Naive thymus-derived CD4-positive, alpha-beta T cell (primary cell): ENCODE results near the gene GATAD2B. TPM values are rescaled to one million over a fixed set of nuclear protein-coding genes. Genes with fewer than 3 reads are reported as not detected.
A peak's percentile ranks its signal among the peaks of the same experiment; 100 is the strongest.

Experiments used
- ATAC-seq: fragments of 150-1000 bp; cut with Tn5 transposase; 2 replicates; pipeline ENCODE4 v1.10.0; 2021; ENCODE audit warnings: mild to moderate bottlenecking, moderate library complexity
- CTCF ChIA-PET: fragments of 350-600 bp; sonication (Branson Sonifier 250); formaldehyde crosslinking; loops from one replicate; lab custom pipeline; 2021; ENCODE audit warnings: antibody characterized with exemption; lab: Charles Lee
- POLR2A ChIA-PET: fragments of 350-600 bp; sonication (Branson Sonifier 250); formaldehyde crosslinking; loops from one replicate; lab custom pipeline; 2021; ENCODE audit warnings: antibody characterized with exemption, inconsistent platforms; lab: Charles Lee
- DNase-seq, 9 donors: peaks; one replicate each; pipeline versions ENCODE4 v3.0.0 to v3.0.0-alpha.2; 2020 to 2022; ENCODE audit warnings: mixed read lengths in 1 of 9
- H3K27ac ChIP-seq: one replicate; pipeline ENCODE4 v1.7.0; 2013; ENCODE audit warnings: mild to moderate bottlenecking, low read depth, low read length, moderate library complexity
- H3K27me3 ChIP-seq, 2 donors: one replicate each; pipeline ENCODE4 v1.7.0; 2013; ENCODE audit warnings: low read length in 2 of 2, mild to moderate bottlenecking in 2 of 2, moderate library complexity in 2 of 2; ENCODE audit not compliant: control insufficient read depth in 2 of 2, insufficient read depth in 2 of 2
- H3K36me3 ChIP-seq, 3 experiments: 1 replicate in 2 of 3; 2 replicates in 1 of 3; pipeline ENCODE4 v1.7.0; 2013; ENCODE audit warnings: low read length in 3 of 3, mild to moderate bottlenecking in 3 of 3, moderate library complexity in 1 of 3; ENCODE audit not compliant: insufficient read depth in 3 of 3, control insufficient read depth in 2 of 3
- H3K4me1 ChIP-seq, 2 donors: one replicate each; pipeline ENCODE4 v1.7.0; 2013; ENCODE audit warnings: low read length in 2 of 2, mild to moderate bottlenecking in 2 of 2, moderate library complexity in 1 of 2; ENCODE audit not compliant: control insufficient read depth in 2 of 2, insufficient read depth in 2 of 2
- H3K4me3 ChIP-seq: 2 replicates; pipeline ENCODE4 v1.7.0; 2013; ENCODE audit warnings: mild to moderate bottlenecking, low read length
- H3K9me3 ChIP-seq, 3 experiments: 1 replicate in 2 of 3; 2 replicates in 1 of 3; pipeline ENCODE4 v1.7.0; 2013; ENCODE audit warnings: low read length in 3 of 3; ENCODE audit not compliant: control insufficient read depth in 2 of 3
- H3K27ac Mint-ChIP-seq, 9 donors: one replicate each; pipeline ENCODE4 v1.8.0; 2020 to 2022; ENCODE audit warnings: mixed read lengths in 9 of 9, mild to moderate bottlenecking in 8 of 9, moderate library complexity in 5 of 9, inconsistent platforms in 2 of 9
- H3K27me3 Mint-ChIP-seq, 5 donors: one replicate each; pipeline ENCODE4 v1.8.0; 2021 to 2022; ENCODE audit warnings: mixed read lengths in 5 of 5, mild to moderate bottlenecking in 1 of 5
- H3K36me3 Mint-ChIP-seq, 5 donors: one replicate each; pipeline ENCODE4 v1.8.0; 2020 to 2022; ENCODE audit warnings: mixed read lengths in 5 of 5, mild to moderate bottlenecking in 3 of 5, inconsistent platforms in 1 of 5
- H3K4me1 Mint-ChIP-seq, 7 donors: one replicate each; pipeline ENCODE4 v1.8.0; 2020 to 2022; ENCODE audit warnings: mixed read lengths in 7 of 7, mild to moderate bottlenecking in 3 of 7, inconsistent platforms in 1 of 7
- H3K4me3 Mint-ChIP-seq, 10 donors: one replicate each; pipeline ENCODE4 v1.8.0; 2020 to 2022; ENCODE audit warnings: mild to moderate bottlenecking in 10 of 10, mixed read lengths in 10 of 10, moderate library complexity in 6 of 10, inconsistent platforms in 2 of 10
- H3K9me3 Mint-ChIP-seq, 11 donors: one replicate each; pipeline ENCODE4 v1.8.0; 2020 to 2022; ENCODE audit warnings: mixed read lengths in 11 of 11, mild to moderate bottlenecking in 4 of 11, inconsistent platforms in 1 of 11, moderate library complexity in 1 of 11
- intact Hi-C, 2 donors: fragments of 100-400 bp; cut with micrococcal nuclease; formaldehyde crosslinking; loops; one replicate each; pipeline ENCODE4 v1.15.1; 2023
- polyA plus RNA-seq, 2 donors: library from polyadenylated mRNA; unstranded; fragments of 300-500 nt; fragmentation: Illumina TruSeq; gene quantifications; one replicate each; pipeline ENCODE4 v1.2.3, GENCODE V29; 2021
- total RNA-seq, 6 experiments: library from RNA in 5 of 6; stranded (reverse) in 5 of 6; gene quantifications; 1 replicate in 5 of 6; 2 replicates in 1 of 6; pipeline ENCODE4 v1.2.3 and lab custom pipeline; 2021 to 2026

The GATAD2B gene
- total and polyA plus RNA-seq, 7 experiments from 2014 or later = 4.8 to 102 (median 73.7) TPM

DNA sequence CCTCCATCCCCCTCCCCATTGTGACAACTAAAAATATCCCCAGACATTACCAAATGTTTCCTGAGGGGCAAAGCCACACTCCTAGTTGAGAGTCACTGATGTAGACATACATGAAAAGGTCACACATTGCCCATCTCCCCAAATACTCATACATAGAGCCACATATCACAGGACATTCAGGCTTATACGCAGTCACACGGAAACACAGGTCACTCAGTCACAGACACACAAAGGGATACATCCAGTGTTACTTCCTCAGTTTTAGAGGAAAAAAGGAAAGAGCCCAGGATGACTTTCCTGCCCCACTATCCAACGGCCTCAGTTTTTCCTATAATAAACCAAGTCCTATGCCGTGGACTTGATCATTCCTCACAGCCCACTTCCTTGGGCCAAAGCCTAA lies 38.6 kb upstream of the GATAD2B start:
- no peak overlapping the region for H3K27ac ChIP-seq
- peak overlapping the region; percentile 28 to 94 (median 88) for H3K4me3 Mint-ChIP-seq
- ChIA-PET POLR2A (interaction anchor here (0.6 to 12.8 kb wide), 4 partner anchors 11 to 18 kb away, joined by 3 to 159 read pairs (median 22); partner anchors contain the start of genes DENND4B and JTB), CTCF (interaction anchor here (0.9 kb wide), 1 partner anchor 26 kb away, joined by 4 read pairs; no protein-coding TSS in a partner anchor)
- peaks cover 36 to 69% (median 63%) of the 10 kb centered on the region in 7 donors for H3K4me1 Mint-ChIP-seq
- H3K9me3 ChIP-seq = no peaks in the 10 kb centered on the region
- H3K9me3 Mint-ChIP-seq = no peaks in the 10 kb centered on the region
- intact Hi-C loops = loop anchor here (10.0 kb wide), 2 partner anchors 427 to 993 kb away; partner anchors contain the start of genes PBXIP1 (in 1 of the 2) and S100A6 (in 1 of the 2)
- ATAC-seq (no peak), DNase-seq (no peak)
- no peak overlapping the region for H3K4me3 ChIP-seq
- peaks cover 0 to 13% (median 0%) of the 10 kb centered on the region in 3 experiments for H3K36me3 ChIP-seq
- H3K27me3 ChIP-seq = no peaks in the 10 kb centered on the region
- peaks cover 0 to 17% (median 0%) of the 10 kb centered on the region in 5 donors for H3K36me3 Mint-ChIP-seq
- peaks cover 30 to 35% of the 10 kb centered on the region in 2 donors for H3K4me1 ChIP-seq
- no peaks in the 10 kb centered on the region for H3K27me3 Mint-ChIP-seq
- H3K27ac Mint-ChIP-seq = peak overlapping the region in 8 of 9 donors; percentile 1 to 97 (median 84)

DNA sequence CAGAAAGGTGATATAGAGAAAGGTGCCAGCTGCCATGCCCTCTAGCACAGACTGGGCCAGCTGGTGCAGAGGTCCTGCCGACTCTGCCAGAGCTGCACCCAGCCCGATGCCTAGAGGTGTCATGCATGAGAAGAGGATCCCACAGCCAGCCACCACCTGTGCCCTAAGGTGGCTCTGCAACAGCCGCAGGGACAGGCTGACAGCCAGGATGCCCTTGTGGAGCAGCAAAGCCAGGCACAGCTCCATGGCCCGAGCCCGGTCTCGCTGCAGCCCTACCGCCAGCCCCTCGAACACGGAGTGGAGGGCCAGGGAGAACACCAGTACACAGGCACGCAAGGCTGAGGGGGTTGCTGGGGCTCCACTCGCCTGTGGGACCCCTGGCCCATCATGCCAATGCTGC lies 37.4 kb upstream of the GATAD2B start:
- no peak overlapping the region for H3K27ac ChIP-seq
- ATAC-seq (no peak), DNase-seq (no peak)
- Mint-ChIP-seq H3K36me3 (peaks cover 0 to 13% (median 0%) of the 10 kb centered on the region in 5 donors), H3K27ac (peak overlapping the region in 7 of 9 donors; percentile 7 to 97 (median 90)), H3K9me3 (no peaks in the 10 kb centered on the region), H3K27me3 (no peaks in the 10 kb centered on the region), H3K4me3 (peak overlapping the region in 1 of 10 donors; percentile 41), H3K4me1 (peaks cover 36 to 70% (median 62%) of the 10 kb centered on the region in 7 donors)
- peaks cover 0 to 13% (median 0%) of the 10 kb centered on the region in 3 experiments for H3K36me3 ChIP-seq
- no peak overlapping the region for H3K4me3 ChIP-seq
- ChIA-PET CTCF (no interaction called here), POLR2A (interaction anchor here (0.7 to 12.8 kb wide), 5 partner anchors 8 to 33 kb away, joined by 3 to 159 read pairs (median 30); partner anchors contain the start of genes CREB3L4, DENND4B and RPS27)
- no peaks in the 10 kb centered on the region for H3K27me3 ChIP-seq
- no peaks in the 10 kb centered on the region for H3K9me3 ChIP-seq
- H3K4me1 ChIP-seq = peaks cover 31 to 39% of the 10 kb centered on the region in 2 donors
- intact Hi-C loops = loop anchor here (10.0 kb wide), 2 partner anchors 425 to 995 kb away; partner anchors contain the start of genes PBXIP1 (in 1 of the 2) and S100A6 (in 1 of the 2)

DNA sequence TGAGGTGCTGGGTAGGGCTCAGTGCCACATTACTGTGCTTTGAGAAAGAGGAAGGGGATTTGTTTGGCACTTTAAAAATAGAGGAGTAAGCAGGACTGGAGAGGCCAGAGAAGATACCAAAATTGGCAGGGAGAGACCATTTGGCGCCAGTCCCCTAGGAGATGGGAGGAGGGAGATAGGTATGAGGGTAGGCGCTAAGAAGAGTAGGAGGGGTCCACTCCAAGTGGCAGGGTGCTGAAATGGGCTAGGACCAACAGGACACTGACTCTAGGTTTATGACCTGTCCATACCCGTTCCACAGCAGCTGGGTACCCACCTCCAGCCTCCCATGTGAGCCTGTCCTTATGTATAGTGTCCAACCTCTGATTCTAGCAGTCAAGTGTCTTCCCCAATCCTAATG lies 36.7 kb upstream of the GATAD2B start:
- Histone ChIP-seq H3K27ac (peak overlapping the region; percentile 92), H3K9me3 (no peaks in the 10 kb centered on the region), H3K4me1 (peaks cover 35 to 43% of the 10 kb centered on the region in 2 donors), H3K27me3 (no peaks in the 10 kb centered on the region), H3K36me3 (peaks cover 0 to 18% (median under 1%) of the 10 kb centered on the region in 3 experiments), H3K4me3 (no peak overlapping the region)
- CTCF ChIA-PET = interaction anchor here (0.8 to 1.0 kb wide), 2 partner anchors 16 to 41 kb away, joined by 3 read pairs; no protein-coding TSS in a partner anchor
- POLR2A ChIA-PET = interaction anchor here (0.6 to 12.8 kb wide), 7 partner anchors 9 to 231 kb away, joined by 3 to 159 read pairs (median 30); partner anchors contain the start of genes CREB3L4, DENND4B, INTS3 and JTB
- DNase-seq = no peak
- Mint-ChIP-seq H3K36me3 (peaks cover 0 to 13% (median 0%) of the 10 kb centered on the region in 5 donors), H3K4me3 (peak overlapping the region in 3 of 10 donors; percentile 39 to 100 (median 50)), H3K4me1 (peaks cover 35 to 71% (median 68%) of the 10 kb centered on the region in 7 donors), H3K9me3 (no peaks in the 10 kb centered on the region), H3K27me3 (no peaks in the 10 kb centered on the region), H3K27ac (peak overlapping the region in 7 of 9 donors; percentile 44 to 95 (median 90))
- no peak for ATAC-seq
- intact Hi-C loops = loop anchor here (2.0 to 5.0 kb wide), 8 partner anchors 17 to 1898 kb away; partner anchors contain the start of genes GATAD2B (in 1 of the 2), GON4L (in 1 of the 2), HAX1 (in 1 of the 2) and ILF2 (in 1 of the 2)

DNA sequence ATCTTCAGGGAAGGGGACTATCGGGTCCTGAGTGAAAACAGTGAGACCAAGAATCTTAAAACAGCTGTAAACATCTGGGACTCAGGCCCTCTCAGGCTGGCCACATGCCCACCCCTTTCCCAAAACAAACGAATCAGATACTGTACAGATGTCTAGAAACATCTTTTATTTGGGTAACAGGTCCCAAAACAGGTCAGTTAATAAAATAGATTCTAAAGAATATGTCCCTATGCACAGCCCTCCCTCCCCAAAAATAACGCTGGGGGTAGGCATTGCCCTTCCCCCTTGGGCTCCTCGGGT lies 36.1 kb upstream of the GATAD2B start:
- peak overlapping the region; percentile 89 to 98 (median 94) for H3K27ac Mint-ChIP-seq
- H3K9me3 Mint-ChIP-seq = no peaks in the 10 kb centered on the region
- H3K36me3 Mint-ChIP-seq = peaks cover 0 to 18% (median 5%) of the 10 kb centered on the region in 5 donors
- ChIA-PET CTCF (interaction anchor here (0.8 to 5.5 kb wide), 4 partner anchors 13 to 40 kb away, joined by 3 to 36 read pairs (median 3); partner anchors contain the start of genes DENND4B and JTB), POLR2A (interaction anchor here (1.1 to 12.8 kb wide), 8 partner anchors 9 to 183 kb away, joined by 3 to 159 read pairs (median 23); partner anchors contain the start of genes CREB3L4, DENND4B, GATAD2B and JTB)
- Histone ChIP-seq H3K27me3 (no peaks in the 10 kb centered on the region), H3K36me3 (peaks cover 0 to 23% (median 6%) of the 10 kb centered on the region in 3 experiments), H3K9me3 (no peaks in the 10 kb centered on the region), H3K4me3 (peak overlapping the region; percentile 74), H3K4me1 (peaks cover 35 to 38% of the 10 kb centered on the region in 2 donors), H3K27ac (peak overlapping the region; percentile 92)
- H3K4me3 Mint-ChIP-seq = peak overlapping the region; percentile 91 to 100 (median 97)
- ATAC-seq (no peak), DNase-seq (no peak)
- intact Hi-C loops = loop anchor here (1.0 to 5.0 kb wide), 15 partner anchors 8 to 1898 kb away; partner anchors contain the start of genes HAX1 (in 2 of the 2), JTB (in 2 of the 2), RPS27 (in 2 of the 2) and CREB3L4 (in 1 of the 2)
- peaks cover 37 to 71% (median 69%) of the 10 kb centered on the region in 7 donors for H3K4me1 Mint-ChIP-seq
- H3K27me3 Mint-ChIP-seq = no peaks in the 10 kb centered on the region

DNA sequence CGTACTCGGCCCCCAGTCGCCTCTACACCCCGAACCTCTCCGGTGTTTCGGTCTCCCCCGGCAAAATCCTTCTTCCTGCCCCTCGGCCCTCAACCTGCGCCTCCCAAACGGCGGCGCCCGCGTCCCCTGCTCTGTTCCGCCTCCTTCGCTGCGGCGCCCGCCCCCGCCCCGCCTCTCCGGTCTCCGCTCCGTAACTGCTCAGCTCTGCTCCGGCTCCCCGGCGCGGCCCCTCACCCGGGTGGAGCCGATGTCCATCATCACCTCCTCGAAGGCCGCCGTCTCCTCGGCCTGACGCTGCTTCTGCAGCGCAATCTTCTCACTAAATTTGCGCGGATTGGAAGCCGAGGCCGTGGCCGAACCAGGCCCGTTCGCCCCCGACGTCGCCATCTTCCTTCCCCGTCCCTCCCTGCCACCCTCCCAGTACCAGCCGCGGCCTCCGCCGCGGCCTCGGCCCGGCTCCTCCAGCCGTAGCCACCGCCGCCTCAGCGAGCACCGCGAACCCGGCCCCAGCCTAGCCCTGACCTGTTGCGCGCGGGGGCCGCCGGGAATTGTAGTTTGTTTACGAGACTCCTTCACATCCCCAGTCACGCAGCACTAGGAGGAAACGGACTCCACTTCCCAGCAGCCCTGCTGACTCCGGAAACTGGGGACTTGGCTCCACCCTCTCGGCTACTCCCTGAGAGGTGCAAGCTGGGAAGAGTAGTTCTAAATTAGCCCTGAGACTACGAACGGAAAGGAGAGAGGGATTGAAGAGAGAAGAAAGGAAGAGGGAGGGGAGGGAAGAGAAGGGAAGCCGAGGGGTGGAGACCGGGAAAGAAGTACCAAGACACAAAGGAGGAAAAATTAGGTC lies 35.6 kb upstream of the GATAD2B start, which contains the start of gene CRTC2:
CRTC2 (minus strand) TSS at position 502 of the 850 bp plus-strand sequence; CDS start at position 387, 115 bp downstream.
- H3K4me1 Mint-ChIP-seq = peaks cover 34 to 71% (median 67%) of the 10 kb centered on the region in 7 donors
- H3K9me3 Mint-ChIP-seq = no peaks in the 10 kb centered on the region
- Histone ChIP-seq H3K27ac (peak within 1 kb of the TSS; percentile 92), H3K4me1 (peaks cover 36% of the 10 kb centered on the region in 2 donors), H3K9me3 (no peaks in the 10 kb centered on the region), H3K36me3 (peaks cover 3 to 29% (median 9%) of the 10 kb centered on the region in 3 experiments), H3K27me3 (no peaks in the 10 kb centered on the region), H3K4me3 (peak within 1 kb of the TSS; percentile 74)
- peak within 1 kb of the TSS; percentile 89 to 98 (median 94) for H3K27ac Mint-ChIP-seq
- peak; percentile 94 for ATAC-seq
- DNase-seq = peak; percentile 86 to 99 (median 96)
- H3K27me3 Mint-ChIP-seq = no peaks in the 10 kb centered on the region
- H3K36me3 Mint-ChIP-seq = peaks cover 0 to 17% (median 6%) of the 10 kb centered on the region in 5 donors
- ChIA-PET CTCF (interaction anchor here (0.8 to 5.5 kb wide), 4 partner anchors 12 to 40 kb away, joined by 3 to 36 read pairs (median 3); partner anchors contain the start of genes DENND4B and JTB), POLR2A (interaction anchor here (0.5 to 12.8 kb wide), 10 partner anchors 10 to 288 kb away, joined by 3 to 159 read pairs (median 13); partner anchors contain the start of genes CREB3L4, DENND4B, GATAD2B and ILF2)
- intact Hi-C loops = loop anchor here (1.0 to 5.0 kb wide), 15 partner anchors 9 to 1899 kb away; partner anchors contain the start of genes HAX1 (in 2 of the 2), JTB (in 2 of the 2), RPS27 (in 2 of the 2) and CREB3L4 (in 1 of the 2)
- H3K4me3 Mint-ChIP-seq = peak within 1 kb of the TSS; percentile 91 to 100 (median 97)
